Measurements from ENCODE around the gene ICAM3.

GRCh38 chr19:10290357-10290875 is 49.0 kb downstream of the ICAM3 start:
- TF ChIP-seq CTCF (conservative IDR thresholded peaks at IDR 0.05) (no peak), ZFX (IDR thresholded peaks at IDR 0.05) (no peak)
